PC-3 (cell line): ENCODE measurements around the gene KRTAP10-9.

Experiments
- EZH2phosphoT487 ChIP-seq: fragments of 300-600 bp; sonication (generic); IDR thresholded peaks from 2 replicates; pipeline ENCODE4 v1.6.1; 2018; ENCODE audit warnings: mild to moderate bottlenecking, antibody characterized with exemption, low read length, borderline replicate concordance
- TF ChIP-seq, protein P1 (sequence below): fragments of 300-600 bp; sonication (generic); conservative IDR thresholded peaks from 2 replicates; pipeline ENCODE4 v1.5.1; 2017; ENCODE audit warnings: antibody characterized with exemption, low read depth, mild to moderate bottlenecking, low read length

DNA sequence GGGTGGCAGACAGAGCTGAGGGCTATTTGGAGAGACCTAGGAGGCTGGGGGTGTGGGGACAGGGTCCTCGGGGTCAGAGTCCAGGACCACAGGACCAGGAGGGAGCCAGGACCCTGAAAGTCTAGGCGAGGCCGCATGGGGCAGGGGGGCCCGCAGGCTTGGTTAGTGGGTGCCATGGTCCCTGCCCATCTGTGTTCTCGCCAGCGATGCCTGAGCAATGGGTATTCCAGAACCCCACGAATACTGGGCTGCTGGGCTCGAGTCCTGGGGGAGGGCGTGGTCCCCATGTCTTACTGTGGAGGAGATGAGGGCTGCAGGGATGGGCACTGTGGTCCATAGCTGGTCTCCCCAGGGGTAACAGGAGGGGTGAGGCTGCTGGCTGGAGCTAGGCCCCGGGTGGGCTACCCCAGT, 36.6 kb upstream of the KRTAP10-9 start:
- TF ChIP-seq, protein P1, sequence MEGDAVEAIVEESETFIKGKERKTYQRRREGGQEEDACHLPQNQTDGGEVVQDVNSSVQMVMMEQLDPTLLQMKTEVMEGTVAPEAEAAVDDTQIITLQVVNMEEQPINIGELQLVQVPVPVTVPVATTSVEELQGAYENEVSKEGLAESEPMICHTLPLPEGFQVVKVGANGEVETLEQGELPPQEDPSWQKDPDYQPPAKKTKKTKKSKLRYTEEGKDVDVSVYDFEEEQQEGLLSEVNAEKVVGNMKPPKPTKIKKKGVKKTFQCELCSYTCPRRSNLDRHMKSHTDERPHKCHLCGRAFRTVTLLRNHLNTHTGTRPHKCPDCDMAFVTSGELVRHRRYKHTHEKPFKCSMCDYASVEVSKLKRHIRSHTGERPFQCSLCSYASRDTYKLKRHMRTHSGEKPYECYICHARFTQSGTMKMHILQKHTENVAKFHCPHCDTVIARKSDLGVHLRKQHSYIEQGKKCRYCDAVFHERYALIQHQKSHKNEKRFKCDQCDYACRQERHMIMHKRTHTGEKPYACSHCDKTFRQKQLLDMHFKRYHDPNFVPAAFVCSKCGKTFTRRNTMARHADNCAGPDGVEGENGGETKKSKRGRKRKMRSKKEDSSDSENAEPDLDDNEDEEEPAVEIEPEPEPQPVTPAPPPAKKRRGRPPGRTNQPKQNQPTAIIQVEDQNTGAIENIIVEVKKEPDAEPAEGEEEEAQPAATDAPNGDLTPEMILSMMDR: no peak
- no peak for TF ChIP-seq EZH2phosphoT487
